ENCODE results near the gene RHOBTB1. TPM values are rescaled to one million over a fixed set of nuclear protein-coding genes. Genes with fewer than 3 reads are reported as not detected.

Gene RHOBTB1
- total and polyA plus RNA-seq, 2 experiments from 2014 or later, result 18.4 to 40.8 TPM

DNA sequence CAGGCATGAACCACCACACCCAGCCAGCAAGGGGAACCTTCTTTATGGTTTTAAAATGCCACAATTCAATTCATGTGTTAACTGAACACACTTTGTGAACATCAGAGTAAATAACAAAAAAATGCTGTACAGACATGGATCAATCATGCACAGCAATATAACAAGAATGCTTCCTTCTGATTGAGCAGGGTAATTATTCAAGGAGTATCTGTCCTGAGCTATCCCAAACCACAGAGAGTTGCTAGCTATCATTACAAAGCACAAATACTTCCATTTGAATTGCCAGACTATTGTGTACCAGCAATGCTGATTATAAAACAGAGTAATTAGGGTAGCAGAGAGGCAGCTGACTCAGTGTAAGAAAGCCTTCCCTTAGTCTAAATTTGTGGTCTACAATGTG lies 11.3 kb upstream of the RHOBTB1 start:
- no peaks in the 10 kb centered on the region for H3K27me3 ChIP-seq
- no peaks in the 10 kb centered on the region for H3K9me3 ChIP-seq (ENCODE audit: low read depth)
- no peak overlapping the region for H3K4me2 ChIP-seq
- H3K36me3 ChIP-seq (replicated peaks; ENCODE audit: insufficient read depth, low read depth), result no peaks in the 10 kb centered on the region
- no peaks in the 10 kb centered on the region for H3K79me2 ChIP-seq
- no peak overlapping the region for H2AFZ ChIP-seq
- no peak for TF ChIP-seq EZH2 (IDR thresholded peaks at IDR 0.05; ENCODE audit: borderline replicate concordance)
- no peak for TF ChIP-seq EZH2phosphoT487 (IDR thresholded peaks at IDR 0.05; ENCODE audit: low read depth, severe bottlenecking, unreplicated experiment)
- TF ChIP-seq, protein P1, sequence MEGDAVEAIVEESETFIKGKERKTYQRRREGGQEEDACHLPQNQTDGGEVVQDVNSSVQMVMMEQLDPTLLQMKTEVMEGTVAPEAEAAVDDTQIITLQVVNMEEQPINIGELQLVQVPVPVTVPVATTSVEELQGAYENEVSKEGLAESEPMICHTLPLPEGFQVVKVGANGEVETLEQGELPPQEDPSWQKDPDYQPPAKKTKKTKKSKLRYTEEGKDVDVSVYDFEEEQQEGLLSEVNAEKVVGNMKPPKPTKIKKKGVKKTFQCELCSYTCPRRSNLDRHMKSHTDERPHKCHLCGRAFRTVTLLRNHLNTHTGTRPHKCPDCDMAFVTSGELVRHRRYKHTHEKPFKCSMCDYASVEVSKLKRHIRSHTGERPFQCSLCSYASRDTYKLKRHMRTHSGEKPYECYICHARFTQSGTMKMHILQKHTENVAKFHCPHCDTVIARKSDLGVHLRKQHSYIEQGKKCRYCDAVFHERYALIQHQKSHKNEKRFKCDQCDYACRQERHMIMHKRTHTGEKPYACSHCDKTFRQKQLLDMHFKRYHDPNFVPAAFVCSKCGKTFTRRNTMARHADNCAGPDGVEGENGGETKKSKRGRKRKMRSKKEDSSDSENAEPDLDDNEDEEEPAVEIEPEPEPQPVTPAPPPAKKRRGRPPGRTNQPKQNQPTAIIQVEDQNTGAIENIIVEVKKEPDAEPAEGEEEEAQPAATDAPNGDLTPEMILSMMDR (IDR thresholded peaks at IDR 0.05; ENCODE audit: poor library complexity), result no peak
- DNase-seq (ENCODE audit: low spot score), result no peak
- peak overlapping the region; percentile 93 for H3K27ac ChIP-seq
- peaks cover 15% of the 10 kb centered on the region for H3K4me1 ChIP-seq (ENCODE audit: insufficient read depth)
- no peaks in the 10 kb centered on the region for H3K9me2 ChIP-seq (replicated peaks; ENCODE audit: insufficient read depth)
- H4K20me1 ChIP-seq (ENCODE audit: insufficient read depth, poor library complexity, severe bottlenecking), result no peaks in the 10 kb centered on the region
- no peak overlapping the region for H3K4me3 ChIP-seq

DNA sequence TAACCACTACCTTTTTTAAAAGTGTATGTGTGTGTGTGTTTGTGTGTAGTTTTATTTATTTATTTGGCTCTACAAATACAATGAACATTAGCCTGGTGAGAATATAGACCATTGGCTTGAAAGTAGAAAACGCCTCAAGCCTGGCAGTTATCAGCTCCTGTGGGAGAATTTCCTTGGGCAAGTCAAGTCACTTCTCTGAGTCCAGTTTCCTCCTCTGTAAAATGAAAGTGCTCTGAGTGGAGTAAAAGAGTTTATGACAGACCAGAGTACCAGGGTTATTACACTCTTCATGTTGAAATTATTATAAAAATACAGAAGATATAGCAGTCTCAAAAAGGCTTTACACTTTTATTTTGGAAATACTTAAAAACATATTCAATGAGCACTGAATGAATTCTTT lies 10.1 kb upstream of the RHOBTB1 start:
- no peaks in the 10 kb centered on the region for H3K9me2 ChIP-seq (replicated peaks; ENCODE audit: insufficient read depth)
- no peak for DNase-seq (ENCODE audit: low spot score)
- H3K27ac ChIP-seq, result peak overlapping the region; percentile 93

DNA sequence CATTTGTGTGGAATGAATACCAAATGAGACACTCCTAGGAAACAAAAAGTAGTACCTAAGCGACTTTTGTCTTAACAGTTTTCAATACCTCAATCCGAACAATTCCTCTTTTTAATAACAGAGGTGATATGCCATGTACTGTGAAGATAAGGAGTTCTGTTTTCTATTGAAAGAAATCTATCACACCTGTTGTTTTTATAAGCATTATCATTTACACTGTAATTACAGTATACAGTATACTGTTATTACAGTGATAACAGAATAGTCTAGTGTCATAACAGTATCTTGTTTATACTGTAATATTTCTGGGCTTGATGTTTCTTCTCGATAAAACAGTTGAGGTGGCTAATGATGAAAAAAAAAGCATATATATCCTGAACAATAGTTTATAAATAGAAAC lies 9.4 kb upstream of the RHOBTB1 start:
- peaks cover 15% of the 10 kb centered on the region for H3K4me1 ChIP-seq (ENCODE audit: insufficient read depth)
- no peaks in the 10 kb centered on the region for H3K9me2 ChIP-seq (replicated peaks; ENCODE audit: insufficient read depth)
- H3K27ac ChIP-seq, result peak overlapping the region; percentile 93
- H2AFZ ChIP-seq, result no peak overlapping the region
- H3K9me3 ChIP-seq (ENCODE audit: low read depth), result no peaks in the 10 kb centered on the region
- H3K4me3 ChIP-seq, result no peak overlapping the region
- H3K79me2 ChIP-seq, result no peaks in the 10 kb centered on the region
- TF ChIP-seq, protein P1 (IDR thresholded peaks at IDR 0.05; ENCODE audit: poor library complexity), result no peak
- H3K4me2 ChIP-seq, result no peak overlapping the region
- H3K36me3 ChIP-seq (replicated peaks; ENCODE audit: insufficient read depth, low read depth), result no peaks in the 10 kb centered on the region
- 80% methylated on average over 3 of the region's 3 CpGs for WGBS (ENCODE audit: low lambda C conversion rate, missing lambda C conversion rate)
- no peaks in the 10 kb centered on the region for H3K27me3 ChIP-seq
- H4K20me1 ChIP-seq (ENCODE audit: insufficient read depth, poor library complexity, severe bottlenecking), result no peaks in the 10 kb centered on the region
- no peak for DNase-seq (ENCODE audit: low spot score)

More for the DNA sequence above, 10.1 kb upstream of the RHOBTB1 start:
- H3K79me2 ChIP-seq, result no peaks in the 10 kb centered on the region
- H2AFZ ChIP-seq, result no peak overlapping the region
- H3K4me2 ChIP-seq, result no peak overlapping the region
- H3K4me3 ChIP-seq, result no peak overlapping the region
- WGBS (ENCODE audit: low lambda C conversion rate, missing lambda C conversion rate), result 85% methylated on average over 1 of the region's 1 CpG
- no peak for TF ChIP-seq EZH2phosphoT487 (IDR thresholded peaks at IDR 0.05; ENCODE audit: low read depth, severe bottlenecking, unreplicated experiment)
- TF ChIP-seq, protein P1 (IDR thresholded peaks at IDR 0.05; ENCODE audit: poor library complexity), result no peak
- TF ChIP-seq EZH2 (IDR thresholded peaks at IDR 0.05; ENCODE audit: borderline replicate concordance), result no peak
- no peaks in the 10 kb centered on the region for H3K9me3 ChIP-seq (ENCODE audit: low read depth)
- no peaks in the 10 kb centered on the region for H3K36me3 ChIP-seq (replicated peaks; ENCODE audit: insufficient read depth, low read depth)
- H3K27me3 ChIP-seq, result no peaks in the 10 kb centered on the region
- peaks cover 15% of the 10 kb centered on the region for H3K4me1 ChIP-seq (ENCODE audit: insufficient read depth)
- no peaks in the 10 kb centered on the region for H4K20me1 ChIP-seq (ENCODE audit: insufficient read depth, poor library complexity, severe bottlenecking)

DNA sequence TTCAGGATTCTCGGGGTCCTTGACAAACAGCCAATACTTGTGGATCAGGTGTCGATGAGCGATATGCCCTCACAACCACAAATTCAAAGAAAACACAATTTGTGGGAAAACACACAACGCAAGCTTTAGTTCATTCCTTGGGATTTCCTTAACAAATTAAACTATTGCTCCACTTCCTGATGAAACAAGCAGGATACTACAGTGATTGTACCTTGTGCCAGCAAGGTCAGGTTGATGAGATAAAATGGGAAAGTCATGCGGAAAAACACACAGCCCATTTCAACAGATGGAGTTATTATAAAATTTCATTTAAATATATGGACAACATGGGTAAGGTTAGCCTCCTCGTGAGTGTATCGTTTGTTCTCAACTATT lies 8.8 kb upstream of the RHOBTB1 start:
- Histone ChIP-seq H3K4me3 (no peak overlapping the region), H3K36me3 (replicated peaks; ENCODE audit: insufficient read depth, low read depth) (no peaks in the 10 kb centered on the region), H4K20me1 (ENCODE audit: insufficient read depth, poor library complexity, severe bottlenecking) (no peaks in the 10 kb centered on the region), H3K4me2 (no peak overlapping the region), H3K79me2 (no peaks in the 10 kb centered on the region), H2AFZ (no peak overlapping the region), H3K27ac (peak overlapping the region; percentile 93), H3K9me3 (ENCODE audit: low read depth) (no peaks in the 10 kb centered on the region), H3K4me1 (ENCODE audit: insufficient read depth) (peaks cover 15% of the 10 kb centered on the region), H3K9me2 (replicated peaks; ENCODE audit: insufficient read depth) (no peaks in the 10 kb centered on the region), H3K27me3 (no peaks in the 10 kb centered on the region)
- no peak for TF ChIP-seq EZH2 (IDR thresholded peaks at IDR 0.05; ENCODE audit: borderline replicate concordance)
- TF ChIP-seq, protein P1 (IDR thresholded peaks at IDR 0.05; ENCODE audit: poor library complexity), result no peak
- no peak for TF ChIP-seq EZH2phosphoT487 (IDR thresholded peaks at IDR 0.05; ENCODE audit: low read depth, severe bottlenecking, unreplicated experiment)
- no peak for DNase-seq (ENCODE audit: low spot score)
- WGBS (ENCODE audit: low lambda C conversion rate, missing lambda C conversion rate), result 95% methylated on average over 7 of the region's 7 CpGs
